NCI-H2196 (cell line): ENCODE data around the gene CTBP2.
A peak's percentile ranks its signal among the peaks of the same experiment; 100 is the strongest.
"Not testable (repeated sequence)": the region's sequence is repeated elsewhere in the genome, so short reads cannot be mapped to it uniquely, and the experiment has no call there.

Experiments
- DNase-seq: peaks from one replicate; lab custom pipeline; 2025; ENCODE audit not compliant: unreplicated experiment; lab: John Stamatoyannopoulos, UW

CTBP2 gene

DNA sequence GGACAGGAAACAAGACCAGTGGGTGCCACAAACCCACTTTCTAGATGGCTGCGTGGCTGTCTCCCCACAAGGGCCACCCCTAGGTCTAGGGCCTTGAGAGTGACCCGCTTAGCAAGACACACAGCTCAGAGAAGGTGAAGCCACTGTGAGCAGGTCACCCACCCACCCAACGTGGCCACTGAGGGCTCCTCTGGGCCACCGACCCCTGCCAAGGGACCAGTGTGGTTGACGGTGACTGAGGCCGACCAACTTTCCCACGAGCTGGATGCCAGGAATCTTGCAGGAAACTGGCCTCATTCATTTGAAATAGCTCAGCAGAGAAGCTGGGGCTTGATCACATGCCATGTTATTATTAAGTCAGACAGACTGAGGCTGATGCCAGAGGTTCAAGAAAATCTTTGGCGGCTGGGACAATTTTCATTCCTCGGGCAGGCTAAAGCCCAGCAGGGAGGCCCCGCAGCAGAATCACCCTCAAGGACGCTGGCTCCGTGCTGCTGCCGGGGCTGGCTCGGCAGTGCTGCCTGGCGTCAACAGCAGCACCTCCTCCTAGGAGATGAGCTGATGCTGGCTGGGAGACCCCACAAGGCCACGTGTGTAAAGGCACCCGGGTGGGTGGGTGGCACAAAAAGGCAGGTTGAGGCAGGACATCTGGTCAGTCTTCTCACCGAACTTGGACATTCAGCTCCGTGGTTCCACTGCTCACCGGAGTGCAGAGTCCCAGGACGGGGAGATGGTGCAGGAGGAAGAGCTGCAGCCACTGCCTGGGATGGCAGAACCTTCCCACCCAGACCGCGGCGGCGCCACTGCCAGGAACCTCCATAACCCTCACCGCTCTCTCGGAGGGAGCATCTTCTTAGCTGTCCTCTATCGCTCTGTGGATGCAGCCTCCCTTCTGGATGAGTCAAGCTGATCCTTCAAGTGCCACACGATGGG lies 160.7 kb downstream of the CTBP2 start:
- no peak for DNase-seq

DNA sequence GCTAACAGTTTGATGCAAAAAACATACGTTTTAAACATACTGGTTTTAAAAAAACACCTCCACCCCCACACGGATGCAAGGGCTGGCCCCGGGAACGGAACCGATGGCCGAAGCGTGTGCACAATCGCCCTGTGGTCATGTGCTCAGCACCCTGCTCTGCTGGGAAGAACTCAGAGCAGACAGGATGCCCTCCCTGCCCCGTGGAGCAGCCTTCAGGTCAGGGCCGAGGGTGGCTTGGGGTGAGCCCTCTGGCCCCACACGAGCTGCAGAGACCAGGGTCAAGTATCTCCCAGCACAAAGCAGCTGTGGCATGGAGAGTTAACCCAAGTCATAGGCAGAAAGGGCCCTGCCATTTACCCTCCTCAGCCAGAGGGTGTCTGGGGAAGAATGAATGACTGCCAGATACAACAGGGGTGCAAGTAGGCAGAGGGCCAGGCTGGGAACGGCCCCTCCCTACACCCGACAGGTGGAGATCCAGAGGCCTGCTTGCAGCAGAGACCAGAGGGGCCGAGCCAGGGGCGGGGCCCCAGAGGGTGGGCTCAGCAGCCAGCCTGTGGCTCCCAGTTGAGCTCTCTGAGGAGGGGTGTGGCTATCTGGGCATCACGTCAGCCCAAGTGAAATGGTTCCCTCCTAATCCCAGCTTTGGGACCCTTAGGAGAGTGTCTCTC lies 161.6 kb downstream of the CTBP2 start:
- no peak for DNase-seq

DNA sequence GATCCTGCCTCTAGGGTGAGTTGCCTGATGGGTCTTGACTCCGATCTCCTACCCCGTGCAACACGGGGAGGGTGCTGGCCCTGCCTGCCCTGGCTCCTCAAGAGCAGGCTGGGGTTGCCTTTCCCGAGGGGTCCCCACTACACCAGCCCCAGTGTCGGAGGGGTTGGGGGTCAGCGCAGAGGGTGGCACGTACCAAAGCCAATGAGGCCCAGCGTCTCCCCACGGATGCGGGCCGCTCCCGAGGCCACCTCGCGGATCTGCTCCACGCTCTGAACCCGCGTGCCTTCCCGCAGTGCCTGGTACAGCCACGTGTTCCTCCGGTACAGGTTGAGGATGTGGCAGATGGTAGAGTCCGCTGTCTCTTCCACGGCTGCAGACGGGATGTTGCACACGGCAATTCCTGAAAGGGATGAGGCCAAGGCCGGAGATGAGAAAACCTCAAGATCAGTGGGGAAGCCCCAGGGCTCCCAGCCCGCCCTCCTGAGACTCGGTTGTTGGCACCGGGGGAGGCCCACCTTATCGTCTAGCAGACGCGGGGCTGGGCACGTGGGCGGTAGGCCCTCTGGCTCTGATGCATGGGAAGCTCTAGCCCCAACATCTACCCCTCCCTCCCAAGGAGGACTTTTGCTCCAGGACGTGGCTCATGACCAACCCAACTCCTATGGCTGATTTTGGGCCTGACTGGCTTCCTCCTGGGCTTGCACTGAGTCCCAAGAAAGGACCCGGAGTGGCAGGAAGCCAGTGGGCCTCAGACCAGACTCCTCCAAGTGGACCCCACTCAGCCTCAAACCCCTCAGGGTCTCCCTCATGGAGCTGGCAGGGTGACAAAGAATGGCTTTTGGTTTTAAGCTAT lies 162.4 kb downstream of the CTBP2 start:
- no peak for DNase-seq

DNA sequence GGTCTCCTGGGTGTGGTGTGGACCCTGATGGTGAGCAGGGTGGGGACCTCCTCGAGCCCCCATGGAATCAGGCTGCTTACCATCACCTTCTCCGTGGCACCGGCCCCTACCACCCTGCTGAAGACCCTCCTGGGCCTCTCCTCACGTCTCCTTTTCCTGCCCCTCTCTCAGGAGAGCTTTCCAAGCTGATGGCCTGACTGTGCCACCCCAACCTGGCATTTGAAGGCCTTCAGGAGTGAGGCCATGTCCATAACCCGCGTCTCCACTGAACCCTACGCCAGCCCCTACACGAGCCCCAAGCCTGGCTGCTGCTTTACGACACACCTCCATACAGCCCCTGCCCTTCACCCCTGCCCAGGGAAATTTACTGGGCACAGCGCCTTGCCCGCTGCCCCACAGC lies 163.1 kb downstream of the CTBP2 start:
- no peak for DNase-seq

DNA sequence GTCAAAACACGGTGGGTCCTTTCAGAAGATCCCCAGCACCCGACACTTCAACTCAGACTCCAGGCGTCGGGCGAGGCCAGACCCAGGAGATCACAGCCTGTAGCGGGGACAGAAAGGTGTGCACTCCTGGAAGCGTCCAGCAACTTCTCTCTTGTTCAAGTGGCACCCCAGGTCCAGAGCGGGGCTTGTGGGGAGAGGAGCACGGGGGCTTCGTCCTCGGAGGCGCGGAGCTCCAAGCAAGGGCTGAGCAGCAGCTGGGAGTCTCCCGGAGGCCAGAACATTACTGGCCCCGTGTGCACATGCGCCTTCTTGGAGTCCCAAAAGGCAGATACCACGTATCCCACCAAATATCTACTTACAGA lies 163.5 kb downstream of the CTBP2 start:
- DNase-seq = no peak

- no peak for DNase-seq
These were observed 164.1 kb downstream of the CTBP2 start for GRCh38 chr10:124996127-124996853.

- DNase-seq = no peak
These were observed 164.8 kb downstream of the CTBP2 start for GRCh38 chr10:124995605-124996004.

- no peak for DNase-seq
These were observed 165.5 kb downstream of the CTBP2 start for GRCh38 chr10:124994573-124995473.

DNA sequence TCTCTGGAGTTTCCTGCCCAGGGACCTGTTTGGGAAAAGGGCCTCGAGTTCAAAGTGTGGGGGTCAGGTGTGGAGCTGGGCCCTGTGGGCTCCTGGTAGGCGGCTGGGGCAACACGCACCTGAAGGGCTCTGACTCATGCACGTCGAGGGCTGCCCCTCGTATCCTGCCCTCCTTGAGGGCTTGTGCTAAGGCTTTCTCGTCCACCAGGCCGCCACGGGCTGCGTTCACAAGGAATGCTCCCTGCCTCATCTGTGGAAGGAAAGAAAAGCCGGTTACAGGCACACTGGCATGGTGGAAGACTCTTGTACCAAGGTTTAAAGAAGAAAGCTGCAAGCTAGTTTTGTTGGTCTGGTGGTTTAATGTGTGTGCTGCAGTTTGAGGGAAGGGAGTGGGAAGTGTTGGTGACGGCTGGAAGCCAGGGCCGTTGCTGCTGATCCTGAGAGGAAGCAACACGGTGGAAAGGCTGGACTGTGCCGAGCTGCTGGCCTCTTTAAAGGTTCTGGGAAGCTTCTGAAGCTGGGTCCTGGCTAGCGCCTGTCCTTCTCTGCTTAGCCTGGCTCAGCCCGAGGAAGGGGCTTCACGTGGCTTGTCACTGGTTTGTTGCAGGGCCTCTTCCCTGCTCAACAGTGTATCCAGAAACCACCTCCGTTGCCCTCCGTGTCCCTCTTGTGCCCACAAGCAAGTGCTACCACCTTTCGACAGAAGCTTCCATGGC lies 166.5 kb downstream of the CTBP2 start:
- DNase-seq = no peak

GRCh38 chr10:124993345-124993708 lies 167.0 kb downstream of the CTBP2 start:
- DNase-seq = no peak

DNA sequence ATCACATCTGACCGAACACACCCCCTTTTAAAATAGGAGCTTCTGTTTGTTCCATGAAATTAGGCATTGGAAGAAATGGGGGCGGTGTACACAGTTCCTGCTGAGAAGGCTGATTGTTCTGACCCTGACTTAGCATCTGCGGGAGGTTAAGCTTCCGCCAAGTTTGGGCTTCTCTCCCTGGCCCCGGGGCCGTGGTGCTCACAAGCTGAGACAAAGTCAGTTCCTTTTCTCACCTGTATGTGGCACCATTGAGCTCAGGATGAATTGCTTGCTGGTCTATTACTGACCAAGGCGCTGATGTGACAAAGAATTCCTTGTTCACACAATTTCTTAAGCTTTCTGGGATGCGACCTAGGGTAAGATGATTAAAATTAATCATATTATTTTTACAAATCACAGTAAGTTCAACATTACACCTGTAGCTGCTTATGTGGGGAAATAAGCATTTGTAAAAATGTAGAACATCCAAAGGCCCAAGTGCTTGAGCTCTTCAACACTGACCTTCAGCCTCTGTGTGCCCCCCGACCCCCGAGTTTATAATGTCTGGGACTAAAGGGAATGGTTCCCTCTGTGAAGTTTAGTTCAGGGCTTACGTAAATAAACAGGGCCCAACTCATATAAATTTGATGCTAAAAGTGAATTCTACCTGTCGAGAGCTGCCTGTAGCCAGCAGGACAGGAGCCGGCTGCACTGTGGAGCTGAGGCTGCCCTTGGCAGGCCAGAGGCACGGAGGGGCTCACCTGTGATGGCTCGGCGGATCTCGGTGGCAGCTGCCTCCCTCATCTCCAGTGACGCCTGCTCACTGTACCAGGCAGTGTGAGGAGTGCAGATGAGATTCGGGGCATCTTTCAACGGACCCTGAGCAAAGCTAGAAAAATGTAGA lies 167.7 kb downstream of the CTBP2 start:
- peak; percentile 57 for DNase-seq

DNA sequence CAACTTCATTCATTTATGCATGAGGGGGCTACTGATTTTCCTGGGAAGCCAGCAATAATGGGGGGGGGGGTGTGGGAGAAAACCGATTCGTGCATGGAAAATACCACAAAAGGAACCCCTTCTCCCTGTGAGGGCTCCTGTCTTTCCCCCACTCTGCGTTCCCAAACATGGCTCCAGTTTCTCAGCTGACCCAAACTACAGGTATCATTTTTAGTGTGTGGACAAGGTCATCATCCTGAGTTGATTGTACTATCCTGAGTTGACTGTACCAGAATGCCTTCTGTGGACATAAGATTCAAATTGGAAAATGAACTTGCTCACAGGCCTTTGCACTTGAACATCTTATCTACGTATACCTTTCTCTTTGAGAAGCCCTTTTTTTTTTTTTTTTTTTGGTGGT lies 168.5 kb downstream of the CTBP2 start:
- DNase-seq = no peak

- DNase-seq = no peak
These were observed 169.4 kb downstream of the CTBP2 start for GRCh38 chr10:124990671-124991625.

DNA sequence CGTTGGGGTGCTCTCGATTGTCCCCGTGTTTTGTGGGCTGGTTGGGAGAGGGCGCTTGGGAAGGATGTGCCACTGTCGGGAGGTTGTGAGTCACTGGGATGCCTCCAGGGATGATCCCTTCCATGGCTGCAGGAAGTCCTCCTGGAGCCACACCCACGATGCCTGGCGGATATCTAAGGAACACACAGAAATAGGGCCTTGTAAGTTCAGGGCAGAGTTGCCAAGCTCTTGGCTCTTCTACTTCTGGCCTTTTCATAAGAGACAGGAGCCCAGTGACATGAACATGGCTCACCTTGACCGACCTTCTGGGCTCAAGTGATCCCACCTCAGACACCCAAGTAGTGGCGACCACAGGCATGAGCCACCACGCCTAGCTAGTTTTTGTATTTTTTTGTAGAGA lies 170.8 kb downstream of the CTBP2 start:
- DNase-seq = no peak

DNA sequence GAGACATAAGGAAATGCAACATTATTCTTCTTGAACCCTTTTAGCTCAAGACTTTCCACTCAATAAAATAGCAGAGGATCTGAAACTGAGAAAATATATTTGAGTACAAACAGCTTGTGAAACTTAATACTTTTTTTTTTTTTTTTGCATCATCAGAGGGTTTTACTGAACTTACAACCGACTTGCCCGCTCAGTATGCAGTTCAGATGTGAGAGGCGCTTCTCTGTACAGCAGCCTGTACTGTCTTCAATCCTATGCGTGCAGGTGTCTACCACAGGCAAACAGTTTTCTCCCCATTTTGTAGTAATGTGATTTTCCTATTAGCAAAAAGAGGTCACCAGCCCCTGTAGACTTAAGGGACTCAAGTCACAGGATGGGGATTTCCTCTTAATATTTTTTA lies 171.6 kb downstream of the CTBP2 start:
- not testable (repeated sequence) for DNase-seq

GRCh38 chr10:124987788-124988187 lies 172.6 kb downstream of the CTBP2 start:
- no peak for DNase-seq

GRCh38 chr10:124985162-124985561 lies 175.2 kb downstream of the CTBP2 start:
- DNase-seq = no peak
